Measurements from ENCODE around the gene RFX4.
"Not testable (repeated sequence)": the region's sequence is repeated elsewhere in the genome, so short reads cannot be mapped to it uniquely, and the experiment has no call there.

Gene RFX4

DNA sequence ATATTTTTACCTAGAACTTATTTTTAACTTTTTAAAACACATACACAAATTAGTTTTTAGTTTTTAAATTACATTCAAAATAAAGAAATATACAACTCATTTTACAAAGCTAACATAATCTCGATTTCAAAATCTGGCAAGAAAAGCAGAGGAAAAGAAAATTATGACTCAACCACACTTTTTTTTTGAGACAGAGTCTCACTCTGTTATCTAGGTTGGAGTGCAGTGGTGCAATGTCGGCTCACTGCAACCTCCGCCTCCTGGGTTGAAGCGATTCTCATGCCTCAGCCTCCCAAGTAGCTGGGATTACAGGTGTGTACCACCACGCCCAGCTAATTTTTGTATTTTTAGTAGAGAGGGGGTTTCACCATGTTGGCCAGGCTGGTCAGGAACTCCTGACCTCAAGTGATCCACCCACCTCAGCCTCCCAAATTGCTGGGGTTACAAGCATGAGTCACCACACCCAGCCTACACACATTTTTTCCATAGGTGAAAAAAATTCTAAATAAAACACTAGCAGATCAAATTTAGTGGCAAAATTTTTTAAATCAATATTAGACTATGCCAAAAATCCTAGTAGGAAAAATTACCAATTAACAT is 143.9 kb downstream of the RFX4 start:
- not testable (repeated sequence) for DNase-seq (ENCODE audit: low read depth, low spot score)

GRCh38 chr12:106729611-106730010 is 146.8 kb downstream of the RFX4 start:
- no peak for DNase-seq (ENCODE audit: low read depth, low spot score)

DNA sequence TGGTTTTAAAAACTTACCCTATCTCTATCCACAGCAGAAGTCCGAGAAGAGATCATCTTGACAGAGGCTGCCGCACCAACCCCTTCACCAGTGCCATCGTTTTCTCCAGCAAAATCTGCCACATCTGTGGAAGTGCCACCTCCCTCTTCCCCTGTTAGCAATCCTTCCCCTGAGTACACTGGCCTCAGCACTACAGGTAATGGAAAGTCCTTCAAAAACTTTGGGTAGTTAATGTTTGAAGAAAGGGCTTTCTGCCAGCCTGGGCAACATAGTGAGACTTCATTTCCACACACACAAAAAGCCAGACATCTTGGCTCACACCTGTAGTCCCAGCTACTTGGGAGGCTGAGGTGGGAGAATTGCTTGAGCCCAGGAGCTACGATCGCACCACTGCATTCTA is 150.1 kb downstream of the RFX4 start:
- no peak for DNase-seq (ENCODE audit: low read depth, low spot score)

DNA sequence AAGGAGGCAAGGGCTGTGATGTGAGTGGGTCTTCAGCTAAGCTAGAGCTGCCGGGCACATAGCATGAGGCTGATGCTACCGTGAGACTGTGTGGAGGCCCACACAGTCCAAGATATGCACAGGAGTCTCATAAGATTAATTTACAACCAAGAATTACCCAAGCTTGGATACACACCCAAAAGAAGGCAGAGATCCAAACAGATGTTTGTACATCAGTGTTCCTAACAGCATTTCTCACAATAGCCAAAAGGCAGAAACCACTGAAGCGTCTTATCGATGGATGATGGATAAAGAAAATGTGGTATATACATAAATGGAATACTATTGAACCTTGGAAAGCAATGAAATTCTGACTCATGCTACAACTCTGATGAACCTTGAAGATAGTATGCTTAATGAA is 150.9 kb downstream of the RFX4 start:
- no peak for DNase-seq (ENCODE audit: low read depth, low spot score)

DNA sequence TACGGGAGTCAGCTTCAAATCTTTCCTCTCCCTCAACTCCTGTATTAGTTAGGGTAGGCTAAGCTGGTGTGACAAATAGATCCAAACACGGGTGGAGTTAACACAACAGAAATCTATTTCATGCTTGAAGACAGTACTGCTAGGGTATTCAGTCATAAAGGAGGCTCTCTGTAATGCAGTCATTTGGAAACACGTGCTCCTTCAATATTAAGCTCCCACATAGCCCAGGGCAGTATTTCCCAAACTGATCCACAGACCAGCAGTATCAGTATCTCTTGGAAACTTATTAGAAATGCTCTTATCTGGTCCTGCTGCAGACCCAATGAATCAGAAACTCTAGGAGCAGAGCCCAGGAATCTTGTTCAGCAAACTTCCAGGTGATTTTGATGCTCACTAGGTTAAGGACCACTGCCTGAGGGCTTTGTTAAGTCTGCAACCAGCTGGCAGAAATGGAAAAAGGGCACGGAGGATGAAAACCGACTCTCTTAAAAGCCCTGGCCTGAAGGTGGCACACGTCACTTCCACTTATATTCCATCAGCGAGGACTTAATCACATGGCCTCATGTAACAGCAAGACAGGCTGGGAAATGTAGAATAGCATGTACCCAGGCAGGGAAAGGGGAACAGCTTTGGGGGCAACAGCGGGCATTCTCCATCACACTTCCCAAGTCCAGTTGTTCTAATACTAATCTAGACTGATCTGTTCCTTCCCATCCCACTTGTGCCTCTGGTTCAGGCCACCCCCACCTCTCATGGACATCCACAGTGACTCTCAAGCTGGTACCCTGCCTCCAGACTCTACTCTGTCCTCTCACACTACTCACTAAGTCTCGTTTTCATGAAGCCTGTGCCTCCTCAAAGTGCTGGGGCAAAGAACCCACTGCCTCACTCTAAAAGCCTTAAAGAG is 153.5 kb downstream of the RFX4 start:
- no peak for DNase-seq (ENCODE audit: low read depth, low spot score)

- no peak for DNase-seq (ENCODE audit: low read depth, low spot score)
These were observed 156.5 kb downstream of the RFX4 start for GRCh38 chr12:106739318-106739717.

DNA sequence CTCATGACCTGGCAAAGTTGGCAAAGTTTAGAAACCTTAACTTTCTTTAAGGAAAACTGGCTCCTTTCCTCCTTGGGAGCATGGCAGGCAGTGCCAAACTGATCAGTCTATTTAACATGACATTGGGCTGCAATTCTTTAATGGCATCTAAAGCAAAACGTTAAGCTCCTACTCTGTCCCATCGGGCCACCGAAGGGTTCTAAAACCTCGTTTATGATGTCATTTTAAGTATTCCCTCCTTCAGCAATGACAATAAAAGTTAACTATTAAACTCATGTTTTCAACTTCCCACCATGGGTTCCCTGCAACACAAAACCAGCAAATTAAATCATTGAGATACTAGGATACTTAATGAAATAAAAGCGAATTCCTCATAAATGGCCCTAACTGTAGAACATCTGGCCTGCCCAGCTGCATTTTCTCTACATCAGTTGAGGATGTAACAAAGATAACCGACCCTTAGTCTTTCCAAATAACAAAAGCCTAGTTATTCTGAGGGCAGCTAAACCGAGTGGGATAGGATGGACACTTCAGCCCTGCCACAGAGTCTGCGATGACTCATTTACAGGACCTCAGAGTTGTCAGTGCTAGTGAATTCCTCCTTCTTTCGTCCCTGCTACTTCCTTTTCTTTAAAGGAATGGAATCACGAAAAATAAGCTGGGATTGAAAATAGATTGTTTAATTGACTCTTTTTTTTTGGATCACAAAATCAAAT is 157.2 kb downstream of the RFX4 start:
- no peak for DNase-seq (ENCODE audit: low read depth, low spot score)

- no peak for DNase-seq (ENCODE audit: low read depth, low spot score)
These were observed 158.0 kb downstream of the RFX4 start for GRCh38 chr12:106740818-106741217.

DNA sequence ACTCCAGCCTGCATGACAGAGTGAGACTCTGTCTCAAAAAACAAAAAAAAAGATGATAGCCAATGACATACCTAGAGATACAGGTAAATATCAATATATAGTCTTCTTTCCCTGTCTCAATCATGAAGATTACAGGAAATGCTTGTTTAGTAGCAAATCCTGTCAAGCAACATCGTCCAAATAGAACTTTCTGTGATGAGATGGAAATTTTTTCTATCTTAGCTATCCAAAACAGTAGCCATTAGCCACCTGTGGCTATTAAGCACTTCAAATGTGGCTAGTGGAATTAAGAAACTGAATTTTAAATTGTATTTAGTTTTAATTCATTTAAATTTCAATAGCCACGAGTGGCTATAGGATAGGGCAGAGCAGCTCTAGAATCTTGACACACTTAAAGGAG is 158.4 kb downstream of the RFX4 start:
- DNase-seq (ENCODE audit: low read depth, low spot score): no peak

GRCh38 chr12:106743270-106743988 is 160.6 kb downstream of the RFX4 start:
- no peak for DNase-seq (ENCODE audit: low read depth, low spot score)

- no peak for DNase-seq (ENCODE audit: low read depth, low spot score)
These were observed 161.8 kb downstream of the RFX4 start for GRCh38 chr12:106744600-106744999.

DNA sequence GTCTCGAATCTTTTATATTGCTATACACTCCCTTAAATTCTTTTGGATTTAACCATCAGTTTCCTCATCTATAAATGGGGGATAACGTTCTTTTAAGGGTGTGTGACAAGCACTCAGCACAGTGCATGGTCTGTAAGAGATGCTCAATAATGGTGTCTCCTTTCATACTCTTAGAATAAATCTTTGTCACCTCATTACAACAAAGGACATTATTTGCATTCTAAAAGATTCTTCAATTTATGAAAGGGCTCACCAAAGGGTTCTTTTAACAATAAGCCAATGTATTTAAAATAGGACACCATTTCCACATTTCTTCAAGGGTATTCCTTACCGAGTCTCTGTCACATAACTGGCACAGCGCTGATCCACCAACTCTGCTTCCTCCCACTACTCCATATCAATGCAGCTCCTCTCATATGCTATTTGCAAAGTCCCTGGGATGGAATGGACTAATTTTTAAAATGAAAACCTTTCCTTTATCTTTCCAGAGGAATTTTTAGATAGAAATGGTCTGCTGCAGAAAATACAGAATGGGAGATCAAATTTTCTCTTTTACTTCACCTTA is 162.5 kb downstream of the RFX4 start:
- no peak for DNase-seq (ENCODE audit: low read depth, low spot score)

GRCh38 chr12:106747973-106748436 is 165.2 kb downstream of the RFX4 start:
- DNase-seq (ENCODE audit: low read depth, low spot score): no peak

DNA sequence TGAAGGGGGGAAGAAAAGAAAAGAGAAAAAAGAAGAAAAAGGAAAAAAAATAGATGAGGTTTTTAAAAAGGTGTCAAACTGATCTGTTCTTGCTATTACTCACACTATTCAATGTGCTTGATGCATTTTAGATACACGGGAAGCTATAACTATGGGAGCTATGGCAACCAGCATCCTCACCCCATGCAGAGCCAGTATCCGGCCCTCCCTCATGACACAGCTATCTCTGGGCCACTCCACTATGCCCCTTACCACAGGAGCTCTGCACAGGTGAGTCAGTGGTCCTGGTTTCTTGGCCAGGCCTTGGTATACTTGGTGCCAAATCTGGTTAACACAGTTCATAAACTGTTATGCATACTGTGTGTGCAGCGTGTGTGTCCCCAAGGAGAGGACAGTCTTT is 167.7 kb downstream of the RFX4 start:
- DNase-seq (ENCODE audit: low read depth, low spot score): no peak

DNA sequence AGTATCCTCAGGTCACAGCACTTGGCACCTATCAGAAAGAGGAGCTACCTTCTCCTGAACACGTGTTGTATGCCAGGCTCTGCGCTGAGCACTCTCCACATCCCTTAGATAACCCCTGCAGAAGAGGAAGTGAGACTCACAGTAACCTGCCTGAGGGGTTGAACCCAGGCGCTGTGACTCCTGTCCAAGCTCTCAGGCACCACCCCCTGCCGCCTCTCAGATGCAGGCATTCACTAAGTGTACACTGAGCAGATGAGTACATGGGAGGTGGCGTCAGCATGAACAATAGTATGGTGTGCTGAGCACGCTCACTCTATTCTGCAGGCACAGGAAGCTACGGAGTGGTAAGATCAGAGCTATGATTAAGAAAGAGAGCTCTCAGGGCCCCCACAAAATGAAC is 170.7 kb downstream of the RFX4 start:
- DNase-seq (ENCODE audit: low read depth, low spot score): no peak

DNA sequence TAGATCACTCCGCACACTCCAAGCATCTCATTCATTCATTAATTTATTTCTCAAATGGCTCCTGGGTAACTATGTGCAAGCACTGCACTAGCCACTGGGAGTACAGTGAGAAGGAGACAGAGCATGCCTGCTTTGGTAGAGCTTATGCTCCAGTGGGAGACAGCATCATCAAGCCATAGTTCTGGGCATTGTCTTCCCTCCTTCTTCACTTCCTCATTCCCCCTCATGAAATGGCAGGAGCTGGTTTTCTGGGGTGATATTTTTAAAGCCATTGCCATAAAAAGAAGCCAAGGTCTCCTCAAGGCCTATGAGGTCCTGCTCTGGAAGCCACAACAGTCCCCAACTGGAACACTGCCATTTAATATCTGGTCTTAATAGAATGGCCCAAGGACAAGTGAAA is 171.5 kb downstream of the RFX4 start:
- DNase-seq (ENCODE audit: low read depth, low spot score): no peak

DNA sequence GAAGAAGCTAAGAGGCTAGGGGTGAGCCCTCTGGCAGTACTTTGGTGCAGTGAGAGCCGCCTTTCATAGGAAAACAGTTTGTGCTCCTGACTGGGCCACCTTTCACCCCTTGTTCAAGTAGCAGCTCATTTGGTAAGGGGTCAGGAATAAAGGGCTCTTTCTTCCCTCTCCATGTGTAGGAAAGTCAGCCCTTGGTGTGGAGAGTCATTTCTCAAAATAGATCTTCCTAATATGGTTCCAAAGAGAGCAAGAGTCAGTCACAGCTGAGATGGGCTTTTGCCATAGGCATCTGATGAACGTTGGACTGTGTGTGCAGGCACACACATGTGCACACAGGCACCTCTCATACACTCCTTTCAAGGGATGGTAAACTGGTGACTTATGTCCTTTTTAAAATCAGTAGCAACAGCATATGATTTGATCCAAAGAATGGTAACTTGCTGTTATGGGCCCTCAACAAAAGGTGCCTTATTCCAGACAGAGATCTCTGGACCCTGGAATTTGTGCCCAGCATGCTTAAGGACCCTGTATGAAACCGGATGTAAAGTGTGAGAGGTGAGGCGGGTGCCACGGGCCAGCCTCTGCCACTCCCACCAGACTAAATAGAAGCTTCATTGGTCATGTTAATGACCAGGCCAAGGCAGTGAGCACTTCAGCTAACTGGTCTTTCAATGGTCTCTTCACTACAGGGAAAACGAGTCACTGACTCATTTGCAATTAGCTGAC is 175.0 kb downstream of the RFX4 start:
- DNase-seq (ENCODE audit: low read depth, low spot score): no peak

DNA sequence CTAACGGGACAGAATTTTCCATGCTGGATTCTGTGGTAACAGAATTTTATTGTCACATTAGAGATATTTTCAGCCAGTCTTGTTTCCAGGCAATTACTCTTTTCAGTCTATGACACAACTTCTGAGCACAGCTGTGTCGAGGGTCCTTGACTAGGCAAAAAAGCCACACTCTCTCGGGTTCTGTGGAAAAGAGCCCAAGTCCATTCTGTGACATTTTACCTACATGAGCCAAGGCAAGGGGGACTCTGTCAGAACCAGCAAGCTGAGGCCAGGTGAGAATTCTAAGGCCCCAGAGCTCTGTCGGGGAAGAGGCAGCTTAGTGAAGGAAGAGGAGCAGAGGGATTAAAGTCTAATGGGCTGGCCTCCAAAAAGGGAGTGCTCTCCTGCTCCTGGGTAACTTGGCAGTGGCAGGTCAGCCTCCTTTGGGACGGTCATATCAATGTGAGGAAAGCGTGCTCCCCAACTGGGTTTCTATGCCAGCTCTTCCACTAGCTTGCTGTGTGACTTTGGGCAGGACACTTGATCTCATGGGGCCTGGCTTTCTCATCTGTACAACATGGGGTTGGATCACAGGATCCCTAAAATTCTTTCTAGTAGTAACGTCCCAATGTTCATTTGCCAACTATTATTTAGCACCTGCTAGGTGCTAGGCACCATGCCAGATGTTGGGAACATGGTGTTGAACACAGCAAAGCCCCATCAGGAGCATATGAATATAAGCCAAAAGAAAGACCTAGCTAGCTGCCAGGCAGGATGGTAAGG is 175.7 kb downstream of the RFX4 start:
- no peak for DNase-seq (ENCODE audit: low read depth, low spot score)

DNA sequence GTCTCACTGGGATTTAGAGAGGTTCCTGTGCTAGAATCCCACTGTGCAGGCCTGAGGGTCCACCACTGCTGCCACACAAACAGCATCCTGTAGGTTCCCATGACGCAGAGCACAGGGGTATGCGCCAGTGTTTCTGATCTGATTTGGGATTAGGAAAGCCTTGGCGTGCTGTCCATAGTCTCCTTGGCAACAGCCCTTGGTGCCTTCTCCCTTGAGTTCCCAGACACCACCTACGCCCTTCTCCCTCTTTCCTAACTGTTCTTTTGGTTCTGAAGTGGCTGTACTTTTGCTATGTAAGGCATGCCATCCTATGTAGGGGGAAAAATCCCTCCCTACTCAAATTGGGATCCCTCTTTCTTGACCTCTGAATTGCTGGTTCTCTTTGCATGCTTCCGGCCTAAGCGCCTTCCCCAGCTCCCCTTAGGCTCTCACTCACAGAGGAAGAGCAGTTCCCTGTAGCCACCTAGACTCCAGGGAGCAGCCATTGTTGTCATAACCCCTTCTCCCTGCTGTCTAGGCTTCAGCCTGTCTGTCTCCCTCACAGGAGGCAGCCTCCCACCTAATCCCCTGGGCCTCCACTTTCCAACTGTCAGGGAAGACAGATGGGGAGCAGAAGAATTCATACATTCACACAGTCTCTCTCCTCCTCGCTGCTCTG is 176.9 kb downstream of the RFX4 start:
- DNase-seq (ENCODE audit: low read depth, low spot score): no peak

- DNase-seq (ENCODE audit: low read depth, low spot score): no peak
These were observed 177.4 kb downstream of the RFX4 start for GRCh38 chr12:106760184-106760531.
